ENCODE data around the gene TNFSF15.
A peak's percentile ranks its signal among the peaks of the same experiment; 100 is the strongest.

The TNFSF15 gene

DNA sequence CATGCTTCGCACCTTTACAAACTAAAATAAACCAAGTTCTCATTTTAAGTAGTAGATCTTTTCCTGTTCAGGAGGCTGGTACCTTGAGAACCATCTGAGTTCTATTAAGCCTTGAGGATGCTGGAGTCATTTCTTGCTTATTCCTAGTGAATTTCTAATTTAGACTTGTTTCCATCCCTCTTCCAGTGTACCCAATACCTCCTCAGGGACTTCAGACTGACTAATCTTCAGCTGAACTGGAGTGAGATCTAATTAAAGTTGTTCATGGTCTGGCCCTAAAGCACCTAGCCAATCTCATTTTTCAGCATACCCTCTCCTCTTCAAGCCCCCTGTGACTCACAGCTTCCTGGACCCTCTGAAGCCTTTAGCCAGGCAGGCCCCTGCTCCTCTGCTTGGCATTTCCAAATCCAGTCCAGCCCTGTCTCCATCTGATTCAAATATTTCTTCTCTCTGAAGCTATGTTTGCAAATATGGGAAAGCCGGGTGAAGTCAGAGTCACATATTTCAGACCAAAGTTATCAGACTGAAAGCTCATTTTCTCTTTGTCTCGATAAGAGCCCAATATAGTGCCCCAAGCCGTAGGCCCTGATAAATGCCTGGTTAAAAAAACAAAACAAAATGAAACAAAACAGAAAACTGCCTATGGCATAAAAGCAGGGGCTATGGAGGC, 19.4 kb upstream of the TNFSF15 start:
- no peak for DNase-seq (ENCODE audit: low read depth)

DNA sequence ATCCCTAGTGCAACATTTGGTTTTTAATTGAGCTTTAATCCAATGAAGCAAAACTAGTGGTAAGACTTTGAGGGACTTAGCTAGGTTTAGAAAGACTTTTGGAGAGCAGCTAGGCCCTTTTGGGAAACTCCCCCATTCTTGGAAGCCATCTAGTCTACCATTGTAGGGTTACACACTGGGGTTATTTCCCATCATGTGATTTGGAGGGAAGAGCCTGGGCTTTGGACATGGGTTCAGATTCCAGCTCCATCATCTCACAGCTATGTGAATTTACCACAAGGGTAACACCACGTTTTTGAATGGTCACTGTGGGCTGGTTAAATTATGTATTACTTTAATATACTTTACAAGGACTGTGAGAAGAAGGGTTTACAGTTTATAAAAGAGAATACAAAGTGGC, 18.3 kb upstream of the TNFSF15 start:
- DNase-seq (ENCODE audit: low read depth), result peak; percentile 41

DNA sequence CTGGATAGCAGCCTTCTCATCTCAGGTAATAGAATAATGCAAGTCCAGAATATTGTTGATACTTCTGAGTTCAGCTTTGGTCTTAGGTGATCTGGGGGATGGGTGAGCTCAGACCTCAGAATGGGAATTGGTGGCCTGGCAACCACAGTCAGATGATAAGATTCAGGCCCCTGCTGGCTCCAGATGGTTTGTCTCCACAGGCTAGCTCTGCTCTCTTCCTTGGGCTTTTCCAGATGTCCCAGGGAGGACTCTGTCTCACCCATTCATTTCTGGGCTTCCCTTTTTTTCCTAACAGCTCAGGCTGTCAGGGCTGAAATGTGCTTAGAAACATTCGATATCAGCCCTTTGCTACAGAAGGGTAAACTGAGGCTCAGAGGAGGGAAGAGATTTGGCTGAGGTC, 17.6 kb upstream of the TNFSF15 start:
- DNase-seq (ENCODE audit: low read depth), result no peak

DNA sequence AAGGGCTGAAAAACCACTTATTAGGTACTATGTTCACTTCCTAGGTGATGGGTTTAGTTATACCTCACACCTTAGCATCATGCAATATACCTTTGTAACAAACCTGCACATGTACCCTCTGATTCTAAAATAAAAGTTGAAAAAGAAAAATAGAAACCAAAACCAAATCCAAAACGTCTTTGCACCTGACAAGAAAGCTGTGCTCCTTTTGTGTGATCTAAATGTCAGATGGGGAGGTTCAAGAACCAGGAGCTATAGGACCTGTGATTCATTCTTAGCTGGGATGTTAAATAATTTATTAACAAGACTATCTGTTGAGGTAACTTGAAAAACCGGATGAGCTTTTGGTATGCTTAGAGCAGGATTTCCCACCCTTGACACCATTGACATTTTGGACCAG, 16.9 kb upstream of the TNFSF15 start:
- no peak for DNase-seq (ENCODE audit: low read depth)

DNA sequence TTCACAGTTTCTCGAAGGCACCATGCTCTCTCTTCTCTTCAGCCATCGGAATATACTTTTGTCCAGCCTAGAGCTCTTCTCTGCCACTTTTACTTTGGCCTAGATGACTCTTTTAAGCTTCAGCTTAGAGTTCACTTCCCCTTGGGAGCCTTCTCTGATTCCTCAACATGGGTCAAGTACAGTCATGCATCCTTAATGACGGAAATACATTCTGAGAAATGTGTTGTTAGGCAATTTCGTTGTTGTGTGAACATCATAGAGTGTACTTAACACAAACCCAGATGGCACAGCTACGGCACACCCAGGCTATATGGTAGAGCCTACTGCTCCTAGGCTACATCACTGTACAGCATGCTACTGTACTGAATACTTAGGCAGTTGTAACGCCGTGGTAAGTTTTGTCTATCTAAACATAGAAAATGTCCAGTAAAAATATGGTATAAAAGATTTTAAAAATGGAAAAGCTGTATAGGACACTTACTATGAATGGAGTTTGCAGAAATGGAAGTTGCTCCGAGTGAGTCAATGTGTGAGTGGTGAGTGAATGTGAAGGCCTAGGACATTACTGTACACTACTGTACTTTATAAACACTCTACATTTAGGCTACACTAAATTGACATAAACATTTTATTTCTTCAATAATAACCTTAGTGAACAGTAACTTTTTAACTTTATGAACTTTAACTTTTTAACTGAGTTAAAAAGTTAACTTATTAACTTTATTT, 15.1 kb upstream of the TNFSF15 start:
- DNase-seq (ENCODE audit: low read depth), result no peak

DNA sequence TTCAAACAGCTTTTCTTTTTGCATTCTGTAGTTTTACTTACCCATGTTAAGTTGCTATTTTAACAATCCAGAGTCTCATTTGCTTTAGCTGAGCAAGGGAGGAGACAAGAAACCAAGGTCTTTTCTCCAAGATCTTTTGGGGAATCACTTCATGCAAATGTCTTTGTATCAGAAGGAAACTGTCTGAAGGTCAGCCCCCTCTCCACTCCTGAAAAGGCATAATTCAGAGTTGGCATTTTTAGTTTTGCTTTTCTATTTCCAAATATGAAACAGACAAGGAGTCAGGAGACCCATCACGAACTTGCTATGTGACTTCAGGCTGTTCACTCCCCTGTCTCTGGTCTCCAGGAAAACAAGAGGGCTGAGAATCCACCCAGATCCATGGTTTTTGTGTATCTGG, 12.3 kb upstream of the TNFSF15 start:
- no peak for DNase-seq (ENCODE audit: low read depth)

DNA sequence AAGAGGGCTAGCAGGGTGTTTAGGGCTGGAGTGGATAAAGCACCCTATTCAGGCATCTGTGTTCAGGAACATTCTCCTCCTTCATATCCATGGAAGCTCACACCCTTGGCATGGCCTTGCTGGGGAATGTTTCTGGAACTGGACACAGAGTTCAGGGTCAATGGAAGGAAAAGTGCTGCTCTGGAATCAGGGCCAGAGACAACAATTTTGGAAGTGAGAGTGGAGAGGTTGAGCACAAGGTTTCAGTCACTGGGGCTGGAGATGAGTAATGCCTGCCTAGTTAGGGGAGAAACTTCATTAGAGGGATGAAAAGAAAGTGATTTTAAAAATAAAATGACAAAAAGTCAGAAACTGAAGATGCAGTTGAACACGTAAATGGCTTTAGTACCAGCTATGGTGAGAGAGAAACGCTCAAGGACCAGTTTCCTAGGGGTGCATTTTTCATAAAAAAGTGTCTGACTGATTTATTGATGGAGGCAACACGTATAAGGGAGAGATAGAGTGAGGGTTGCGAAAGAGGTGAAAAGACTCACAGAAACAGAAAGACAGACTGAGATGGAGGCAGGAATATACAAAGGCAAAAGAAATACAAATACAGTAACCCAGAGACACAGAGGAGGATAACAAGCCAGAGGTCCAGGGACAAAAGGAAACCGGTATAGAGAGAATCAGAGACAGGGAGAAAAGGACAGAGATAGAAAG, 8.0 kb upstream of the TNFSF15 start:
- no peak for DNase-seq (ENCODE audit: low read depth)

DNA sequence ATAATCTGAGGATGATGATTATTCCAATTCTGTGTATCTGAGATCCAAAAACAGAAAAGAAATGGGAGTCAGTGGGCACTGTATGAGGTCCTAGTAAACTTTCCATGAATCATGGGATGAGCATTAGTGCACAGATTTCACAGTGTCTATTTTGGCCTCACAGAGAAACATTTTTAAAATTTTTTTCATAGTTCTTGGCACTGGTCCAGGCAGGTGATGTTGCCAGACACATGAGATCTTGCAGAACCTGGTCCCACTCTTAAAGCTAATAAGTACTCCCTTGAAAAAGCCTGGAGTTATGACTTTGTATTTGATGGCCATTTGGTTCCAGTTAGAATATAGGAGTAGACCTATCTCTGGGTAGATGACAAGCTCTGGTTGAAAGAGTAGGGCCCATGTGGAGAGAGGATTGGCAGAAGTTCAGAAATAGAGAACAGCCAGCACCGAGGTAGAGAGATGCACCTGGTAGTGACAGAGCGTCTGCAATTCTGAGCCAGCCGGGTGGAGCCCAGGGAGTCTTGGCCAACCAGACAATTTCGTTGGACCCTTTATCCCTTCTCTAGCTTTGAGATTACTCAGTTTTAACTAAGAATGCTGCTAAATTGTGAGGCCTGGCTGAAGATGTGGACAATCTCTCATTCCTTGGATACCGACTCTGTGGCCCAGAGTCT, 6.3 kb upstream of the TNFSF15 start:
- DNase-seq (ENCODE audit: low read depth), result no peak

DNA sequence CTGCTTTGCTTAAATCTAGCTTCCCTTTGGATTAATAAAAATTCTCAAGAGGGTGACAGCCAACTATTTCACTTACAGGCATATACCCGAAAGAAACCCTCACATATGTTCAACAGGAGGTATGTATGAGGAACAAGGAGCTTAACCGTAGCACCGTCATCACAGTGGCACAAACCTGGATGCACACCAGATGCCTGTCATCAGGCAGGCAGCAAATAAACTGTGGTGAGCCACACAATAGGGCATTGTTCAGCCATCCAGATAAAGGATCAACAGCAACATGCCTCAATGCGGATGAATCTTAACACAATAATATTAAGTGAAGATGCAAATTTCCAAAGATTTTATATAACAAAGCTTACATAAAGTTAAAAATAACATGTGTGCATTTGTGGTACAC, 5.5 kb upstream of the TNFSF15 start:
- no peak for DNase-seq (ENCODE audit: low read depth)

DNA sequence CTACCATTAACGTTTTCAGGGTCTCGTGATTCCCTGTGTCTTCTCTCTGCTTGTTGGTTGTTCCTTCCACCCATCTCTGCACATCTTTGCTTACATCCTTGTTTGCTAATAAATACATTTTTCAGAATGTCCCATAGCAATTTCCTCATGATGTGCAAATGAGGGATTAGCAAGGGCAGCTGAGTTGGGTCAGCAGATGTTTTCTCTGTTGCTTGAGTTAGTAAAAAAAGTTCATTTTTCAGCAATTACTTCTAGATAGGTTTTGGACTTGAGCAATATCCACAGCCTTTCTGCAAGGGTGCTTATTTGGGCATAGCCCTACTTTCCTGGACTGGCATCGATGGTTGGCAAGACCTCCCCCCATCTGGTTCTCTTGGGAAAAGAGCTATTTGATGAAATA, 4.8 kb upstream of the TNFSF15 start:
- no peak for DNase-seq (ENCODE audit: low read depth)

DNA sequence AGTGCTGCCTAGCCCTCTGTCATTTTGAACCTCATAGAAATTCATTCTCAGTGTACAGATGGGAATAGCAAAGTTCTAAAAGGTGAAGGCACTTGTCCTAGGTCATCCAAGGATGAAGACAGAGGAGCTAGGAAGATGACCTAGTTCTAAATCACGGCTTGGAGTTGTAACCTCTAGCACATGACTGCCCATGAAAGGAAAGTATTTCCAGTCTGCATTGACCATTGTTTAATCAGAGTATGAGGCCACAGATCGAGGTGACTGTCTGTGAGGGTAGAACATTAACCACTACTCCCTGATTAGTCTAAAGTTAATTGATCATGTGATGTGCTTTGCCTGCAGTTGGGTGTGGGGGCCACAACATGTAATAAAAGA, 674 bp upstream of the TNFSF15 start:
- DNase-seq (ENCODE audit: low read depth), result no peak

DNA sequence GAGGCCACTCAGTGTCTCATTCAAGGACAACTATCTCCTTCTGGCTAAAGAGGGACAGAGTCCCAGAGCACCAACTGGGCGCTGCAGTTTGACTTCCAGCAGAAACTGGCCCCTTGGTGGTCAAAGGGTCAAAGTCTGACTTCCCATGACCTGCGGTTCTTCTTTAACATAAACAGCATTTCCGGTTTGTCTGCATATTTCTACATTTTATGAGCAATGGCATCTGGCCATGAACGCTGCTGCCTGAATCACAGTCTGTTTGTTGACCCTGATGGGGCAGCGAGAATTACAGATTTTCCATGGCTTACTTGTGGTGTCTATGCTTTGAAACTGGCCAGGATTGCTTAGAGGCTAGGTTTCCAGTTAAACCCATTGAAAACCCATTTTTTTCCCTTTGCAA, 1.3 kb downstream of the TNFSF15 start:
- peak; percentile 42 for DNase-seq (ENCODE audit: low read depth)

DNA sequence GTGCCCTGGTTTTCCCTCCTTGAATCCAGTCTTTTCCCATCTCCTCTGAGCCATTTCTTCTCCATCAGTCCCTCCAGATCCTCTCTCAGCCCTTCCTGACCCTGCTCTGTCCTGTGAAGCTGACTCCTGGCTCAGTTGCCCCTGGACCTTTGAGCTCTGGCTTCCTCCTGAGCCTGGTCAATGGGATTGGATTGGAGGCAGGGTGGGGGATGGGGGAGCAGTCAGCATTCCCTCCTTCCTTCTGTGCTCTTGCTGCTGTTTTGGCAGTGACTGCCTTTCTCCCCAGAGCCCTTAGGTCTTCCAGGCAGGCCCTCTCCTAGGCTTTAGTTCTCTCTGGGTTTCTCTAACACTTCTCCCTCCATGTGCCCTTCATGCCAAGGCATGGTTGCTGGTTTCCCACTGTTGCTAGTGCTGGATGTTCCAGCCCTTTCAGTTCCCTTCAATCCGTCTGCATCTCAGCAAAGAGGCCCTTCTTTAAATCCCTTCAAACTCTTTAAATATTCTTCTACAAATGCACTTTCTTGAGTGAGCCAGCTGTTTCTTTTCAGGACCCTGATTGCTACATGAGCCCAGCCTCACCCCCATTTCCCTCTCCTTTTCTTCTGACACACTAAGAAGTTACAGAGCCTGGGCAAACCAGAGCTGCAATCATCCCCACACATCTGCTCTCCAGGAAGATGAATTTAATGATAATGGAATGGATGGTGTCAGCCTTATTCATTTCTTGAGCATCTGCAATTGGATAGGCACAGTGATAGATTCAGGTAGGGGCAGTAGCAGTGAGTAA, 2.2 kb downstream of the TNFSF15 start:
- DNase-seq (ENCODE audit: low read depth), result no peak

DNA sequence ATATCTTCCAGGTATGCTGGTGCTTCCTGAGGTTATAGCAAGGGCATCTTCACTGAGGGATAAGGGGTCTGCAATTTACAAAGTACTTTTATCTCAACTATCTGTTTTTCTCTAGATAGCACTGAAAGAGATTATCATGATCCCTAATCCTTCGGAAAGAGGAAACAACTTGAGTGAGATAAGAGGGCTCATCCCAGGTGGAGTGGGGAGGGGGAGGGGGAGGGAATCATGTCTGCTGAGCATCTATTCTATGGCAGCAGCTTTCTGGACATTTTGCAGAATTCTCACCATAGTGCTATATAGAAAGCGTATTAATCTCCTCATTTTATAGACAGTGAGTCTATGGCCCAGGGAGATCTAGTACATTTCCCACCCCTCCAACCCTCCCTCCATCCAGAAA, 5.9 kb downstream of the TNFSF15 start:
- DNase-seq (ENCODE audit: low read depth), result no peak

DNA sequence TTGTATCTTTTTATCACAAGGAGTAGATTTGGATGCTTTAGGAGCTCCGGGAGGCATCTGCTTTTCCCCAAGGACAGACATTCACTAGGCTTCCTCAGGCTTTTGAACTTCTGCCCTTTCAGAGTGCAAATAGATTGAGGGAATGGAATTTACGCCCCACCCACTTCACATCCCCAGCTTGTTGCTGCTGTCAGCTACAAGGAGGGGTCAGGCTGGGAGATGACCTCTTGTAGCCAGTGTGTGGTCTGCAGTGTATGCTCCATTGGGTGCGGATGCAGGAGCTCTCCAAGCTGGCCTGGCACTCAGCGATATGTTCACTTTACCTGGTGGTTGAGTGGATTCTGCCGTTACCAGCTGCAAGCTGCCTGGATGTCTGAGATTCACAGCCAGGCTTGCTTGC, 6.4 kb downstream of the TNFSF15 start:
- DNase-seq (ENCODE audit: low read depth), result no peak

DNA sequence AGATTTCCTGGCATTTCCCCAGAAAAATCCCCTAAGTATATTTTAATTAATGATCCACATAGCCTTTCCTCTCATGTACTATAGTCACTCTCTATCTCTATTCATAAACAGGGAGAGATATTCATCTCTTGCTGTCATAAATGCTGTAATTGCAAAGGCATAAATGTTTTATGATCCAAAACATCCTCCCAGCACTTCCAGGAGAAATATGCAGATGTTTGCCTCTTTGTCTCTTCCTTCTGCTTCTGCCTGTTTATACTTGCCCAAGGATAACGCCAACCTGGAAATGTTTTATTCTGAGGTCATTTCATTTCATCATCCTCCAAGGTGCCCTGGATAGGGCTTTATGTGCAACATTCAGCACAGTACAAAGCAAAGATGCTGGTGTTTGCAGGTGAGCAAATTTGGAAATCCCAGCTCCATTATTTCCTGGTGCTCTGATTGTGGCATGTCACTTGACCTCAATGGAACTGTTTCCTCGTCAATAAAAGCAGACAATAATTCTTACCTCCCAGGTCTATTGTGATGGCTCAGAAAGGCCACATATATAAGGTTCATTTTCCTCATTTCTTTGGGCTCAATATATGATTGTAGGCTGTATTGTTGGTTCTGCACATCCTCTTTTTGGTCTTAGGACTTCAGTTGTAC, 6.9 kb downstream of the TNFSF15 start:
- DNase-seq (ENCODE audit: low read depth), result no peak

DNA sequence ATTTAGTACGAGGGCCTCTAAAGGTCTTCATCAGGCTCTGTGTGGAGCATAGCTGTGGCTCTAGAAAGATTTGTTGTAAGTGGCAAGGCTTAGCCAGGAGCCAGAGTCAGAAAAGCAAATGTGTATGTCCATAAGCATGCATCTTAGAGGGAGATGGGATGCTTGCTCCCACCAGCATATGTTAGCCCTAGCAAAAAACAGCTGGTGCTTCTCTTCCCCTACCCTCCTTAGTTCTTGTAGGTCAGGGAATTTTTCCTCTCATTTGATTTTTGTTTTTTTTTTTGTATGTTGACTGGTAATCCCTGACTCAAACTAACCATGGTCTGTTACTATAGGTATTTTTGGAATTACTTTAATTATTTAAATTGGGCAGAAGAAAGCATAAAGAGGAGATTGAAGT, 7.7 kb downstream of the TNFSF15 start:
- no peak for DNase-seq (ENCODE audit: low read depth)

DNA sequence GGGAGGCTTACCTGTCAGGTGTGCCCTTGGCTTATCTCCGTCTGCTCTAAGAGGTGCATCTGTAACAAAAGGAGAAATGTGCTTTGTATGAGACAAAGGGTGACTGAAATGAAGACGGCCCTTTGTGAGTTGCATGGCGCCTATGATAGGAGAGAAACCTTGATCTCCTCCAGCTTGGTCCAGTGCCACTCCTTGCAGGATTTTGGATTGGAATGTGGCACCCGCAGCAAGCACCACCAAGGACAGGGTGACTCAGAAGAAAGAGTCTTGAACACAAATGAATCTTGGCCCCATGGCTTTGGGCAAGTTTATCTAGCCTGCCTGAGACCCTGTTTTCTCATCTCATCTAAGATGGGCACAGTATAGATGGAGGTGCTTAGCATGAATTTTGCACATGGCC, 13.4 kb downstream of the TNFSF15 start:
- no peak for DNase-seq (ENCODE audit: low read depth)

DNA sequence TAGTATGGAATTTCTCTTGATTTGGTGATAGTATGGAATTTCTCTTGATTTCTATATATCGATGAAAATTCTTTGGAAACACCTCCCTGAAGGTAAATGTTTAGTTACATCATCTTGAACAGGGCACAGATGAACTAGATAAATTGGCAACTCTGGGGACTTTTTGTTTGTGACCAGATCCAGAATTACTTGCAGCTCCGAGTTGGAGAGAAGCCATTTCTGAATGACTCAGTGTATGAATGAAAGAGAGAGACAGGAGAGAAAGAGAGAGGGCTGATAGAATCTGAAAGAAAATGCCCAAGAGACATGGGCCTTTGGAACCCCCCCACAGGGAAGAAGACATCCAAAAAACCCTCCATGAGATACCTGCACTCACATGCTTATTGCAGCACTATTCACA, 14.1 kb downstream of the TNFSF15 start:
- DNase-seq (ENCODE audit: low read depth), result no peak

DNA sequence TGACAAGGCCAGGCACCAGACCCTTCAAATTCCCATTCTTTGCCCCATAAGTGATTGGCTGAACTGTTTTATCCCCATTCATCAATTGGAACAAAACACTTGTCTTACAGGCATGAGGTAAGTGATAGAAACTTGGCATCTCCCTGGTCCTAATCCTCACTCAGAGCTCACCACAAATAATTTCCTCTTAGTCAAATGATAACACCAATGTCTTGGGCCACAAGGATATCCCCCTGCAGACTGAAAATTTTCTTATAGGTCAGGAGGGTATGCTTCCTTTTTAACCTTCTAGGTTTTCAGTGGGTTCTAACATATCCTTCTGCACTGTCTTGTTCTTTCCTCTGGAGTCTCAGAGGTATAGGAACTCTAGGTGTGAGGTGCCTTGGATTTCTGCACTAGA, 14.5 kb downstream of the TNFSF15 start:
- DNase-seq (ENCODE audit: low read depth), result no peak

DNA sequence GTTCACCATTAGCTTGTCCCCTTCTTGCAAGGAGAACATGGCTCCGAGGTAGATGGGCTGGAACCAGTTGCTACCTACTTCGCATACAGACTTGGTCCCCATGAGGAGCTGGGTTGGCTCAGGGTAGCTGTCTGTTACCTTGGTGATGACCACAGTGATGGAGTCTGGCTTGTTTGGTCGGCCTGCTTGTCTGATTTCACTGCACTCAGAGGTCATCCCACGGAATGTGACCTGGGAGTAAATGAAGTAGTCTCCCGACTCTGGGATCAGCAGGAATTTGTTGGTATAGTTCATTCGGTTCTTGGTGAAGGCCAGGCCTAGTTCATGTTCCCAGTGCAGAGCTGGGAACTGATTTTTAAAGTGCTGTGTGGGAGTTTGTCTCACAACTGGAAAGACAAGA, 15.3 kb downstream of the TNFSF15 start:
- DNase-seq (ENCODE audit: low read depth), result no peak

DNA sequence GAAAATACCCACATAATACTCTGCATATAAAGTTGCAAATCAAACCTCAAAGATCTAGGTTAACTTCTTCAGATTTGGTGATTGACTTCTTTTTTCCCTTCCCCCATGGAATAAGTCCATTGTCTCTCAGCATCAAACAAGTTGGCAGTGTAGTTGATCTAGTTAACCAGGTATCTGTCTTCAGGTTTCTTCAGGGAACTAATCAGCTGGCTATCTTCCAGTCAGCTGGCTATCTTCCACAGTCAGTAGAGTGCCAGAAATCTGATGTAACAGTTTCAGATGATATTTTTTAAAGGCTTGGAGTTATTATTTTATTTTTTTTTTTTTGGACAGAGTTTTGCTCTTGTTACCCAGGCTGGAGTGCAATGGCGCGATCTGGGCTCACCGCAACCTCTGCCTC, 16.8 kb downstream of the TNFSF15 start:
- no peak for DNase-seq (ENCODE audit: low read depth)
